Rectal smooth muscle tissue (tissue), 1 donor: ENCODE results near the gene GADL1.

Source experiments
- H3K27ac ChIP-seq: one replicate; pipeline ENCODE4 v1.7.0; 2013; ENCODE audit warnings: low read depth, low read length, inconsistent platforms
- H3K27me3 ChIP-seq: one replicate; pipeline ENCODE4 v1.7.0; 2013; ENCODE audit warnings: low read length; ENCODE audit not compliant: control insufficient read depth, insufficient read depth
- H3K36me3 ChIP-seq: one replicate; pipeline ENCODE4 v1.7.0; 2013; ENCODE audit warnings: low read length; ENCODE audit not compliant: control insufficient read depth, insufficient read depth
- H3K4me1 ChIP-seq: one replicate; pipeline ENCODE4 v1.7.0; 2013; ENCODE audit warnings: low read length; ENCODE audit not compliant: control insufficient read depth, insufficient read depth
- H3K4me3 ChIP-seq: one replicate; pipeline ENCODE4 v1.7.0; 2013; ENCODE audit warnings: low read length
- H3K9ac ChIP-seq: one replicate; pipeline ENCODE4 v1.7.0; 2013; ENCODE audit warnings: low read length

Gene GADL1

GRCh38 chr3:30871720-30872119, 22.7 kb downstream of the GADL1 start:
- H3K9ac ChIP-seq, result no peak overlapping the region
- H3K36me3 ChIP-seq, result no peaks in the 10 kb centered on the region
- H3K27me3 ChIP-seq, result no peaks in the 10 kb centered on the region
- no peak overlapping the region for H3K27ac ChIP-seq
- no peaks in the 10 kb centered on the region for H3K4me1 ChIP-seq
- no peak overlapping the region for H3K4me3 ChIP-seq

DNA sequence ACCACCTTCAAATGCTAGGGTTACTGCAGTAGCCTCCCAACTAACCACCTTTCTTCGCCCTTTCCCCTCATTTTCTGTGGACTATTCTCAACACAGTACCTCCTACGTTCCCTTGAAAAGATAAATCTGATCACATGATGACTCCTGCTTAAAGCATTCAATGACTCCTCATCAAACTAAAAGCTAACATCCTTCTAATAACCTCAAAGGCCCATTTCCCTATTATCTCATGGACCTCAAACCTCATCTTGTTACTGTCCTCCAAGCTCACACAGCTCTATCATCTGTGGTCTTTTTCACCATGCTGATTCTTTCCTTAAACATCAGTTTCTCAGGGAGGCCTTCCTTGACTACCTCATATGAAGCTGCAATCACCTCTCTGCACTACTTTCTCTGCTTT, 29.6 kb downstream of the GADL1 start:
- no peaks in the 10 kb centered on the region for H3K4me1 ChIP-seq
- no peak overlapping the region for H3K9ac ChIP-seq
- H3K4me3 ChIP-seq, result no peak overlapping the region
- H3K36me3 ChIP-seq, result no peaks in the 10 kb centered on the region
- H3K27ac ChIP-seq, result no peak overlapping the region
- no peaks in the 10 kb centered on the region for H3K27me3 ChIP-seq

- no peak overlapping the region for H3K9ac ChIP-seq
- H3K36me3 ChIP-seq, result no peaks in the 10 kb centered on the region
- no peaks in the 10 kb centered on the region for H3K27me3 ChIP-seq
- no peaks in the 10 kb centered on the region for H3K4me1 ChIP-seq
- no peak overlapping the region for H3K4me3 ChIP-seq
- no peak overlapping the region for H3K27ac ChIP-seq
These were observed 30.3 kb downstream of the GADL1 start for GRCh38 chr3:30864132-30864531.

GRCh38 chr3:30862004-30862403, 32.5 kb downstream of the GADL1 start:
- no peak overlapping the region for H3K4me3 ChIP-seq
- H3K36me3 ChIP-seq, result no peaks in the 10 kb centered on the region
- H3K27ac ChIP-seq, result no peak overlapping the region
- no peaks in the 10 kb centered on the region for H3K4me1 ChIP-seq
- no peaks in the 10 kb centered on the region for H3K27me3 ChIP-seq
- no peak overlapping the region for H3K9ac ChIP-seq

DNA sequence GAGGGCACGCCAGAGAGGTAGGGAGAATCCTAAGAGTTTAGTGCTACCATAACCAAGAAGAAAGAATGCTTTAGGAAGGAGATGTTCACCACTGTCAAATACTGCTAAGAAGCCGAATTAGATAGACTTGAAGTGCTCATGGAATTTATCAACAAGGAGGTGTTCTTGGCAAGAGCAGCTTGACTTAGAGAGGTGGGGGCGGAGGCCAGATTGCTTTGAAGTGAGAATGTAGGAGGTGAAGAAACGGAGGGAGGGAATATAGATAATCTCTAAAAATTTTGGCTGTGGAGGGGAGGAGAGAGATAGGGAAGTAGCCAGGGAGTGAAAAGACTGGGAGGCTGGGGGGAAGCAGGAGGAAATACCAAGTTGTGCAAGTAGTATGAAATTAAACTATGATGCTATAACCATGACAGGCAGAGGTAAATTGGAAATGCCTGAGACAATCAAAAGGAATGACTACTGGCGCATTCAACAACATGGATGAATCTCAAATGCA, 35.5 kb downstream of the GADL1 start:
- Histone ChIP-seq H3K9ac (no peak overlapping the region), H3K4me3 (no peak overlapping the region), H3K27me3 (no peaks in the 10 kb centered on the region), H3K4me1 (no peaks in the 10 kb centered on the region), H3K36me3 (no peaks in the 10 kb centered on the region), H3K27ac (no peak overlapping the region)

DNA sequence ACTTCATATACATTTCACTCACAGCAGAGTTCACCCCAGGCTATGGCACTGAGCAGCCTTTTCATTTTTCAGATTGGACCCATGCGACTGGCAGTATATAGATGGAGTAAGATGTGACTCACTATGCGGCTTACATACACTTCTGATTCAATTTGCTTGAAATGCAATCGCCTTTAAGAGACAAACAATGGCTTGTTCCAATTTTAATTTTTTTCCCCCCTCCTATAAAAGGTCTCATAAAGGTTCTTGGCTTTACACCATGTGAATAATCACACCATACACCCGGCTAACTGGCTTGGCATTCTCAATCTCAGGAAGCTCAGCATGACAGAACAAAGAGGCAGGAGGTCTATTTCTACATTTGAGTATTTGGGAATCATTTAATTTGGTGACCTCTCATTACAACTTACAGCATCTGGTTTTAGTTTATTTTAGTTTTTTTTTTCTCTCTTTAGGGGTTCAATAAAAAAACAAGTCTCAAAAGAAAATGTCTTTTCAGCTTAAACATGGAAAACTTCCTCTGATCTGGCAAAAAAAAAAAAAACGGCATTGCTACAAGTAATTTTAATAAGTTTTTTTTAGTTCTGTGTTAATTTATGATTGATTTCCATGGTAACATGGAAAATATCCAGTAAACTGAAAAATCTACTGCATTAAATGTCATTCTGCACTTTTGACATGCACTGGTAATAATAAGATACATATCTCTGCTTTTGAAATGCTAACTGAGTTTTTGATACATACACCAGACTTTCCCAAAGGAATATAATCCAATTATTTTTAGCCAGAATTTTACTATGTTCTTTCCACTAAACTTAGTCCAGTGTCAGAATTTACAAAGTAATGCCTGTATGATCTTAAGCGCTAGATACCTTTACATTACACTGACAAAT, 38.8 kb downstream of the GADL1 start:
- Histone ChIP-seq H3K36me3 (no peaks in the 10 kb centered on the region), H3K27ac (no peak overlapping the region), H3K9ac (no peak overlapping the region), H3K4me3 (no peak overlapping the region), H3K27me3 (no peaks in the 10 kb centered on the region), H3K4me1 (no peaks in the 10 kb centered on the region)

GRCh38 chr3:30852833-30853232, 41.6 kb downstream of the GADL1 start:
- no peaks in the 10 kb centered on the region for H3K36me3 ChIP-seq
- no peaks in the 10 kb centered on the region for H3K4me1 ChIP-seq
- no peak overlapping the region for H3K4me3 ChIP-seq
- H3K27me3 ChIP-seq, result no peaks in the 10 kb centered on the region
- no peak overlapping the region for H3K9ac ChIP-seq
- H3K27ac ChIP-seq, result no peak overlapping the region

GRCh38 chr3:30848087-30848779, 46.2 kb downstream of the GADL1 start:
- Histone ChIP-seq H3K36me3 (no peaks in the 10 kb centered on the region), H3K27ac (peak overlapping the region; percentile 22), H3K4me1 (no peaks in the 10 kb centered on the region), H3K9ac (no peak overlapping the region), H3K27me3 (no peaks in the 10 kb centered on the region), H3K4me3 (no peak overlapping the region)

DNA sequence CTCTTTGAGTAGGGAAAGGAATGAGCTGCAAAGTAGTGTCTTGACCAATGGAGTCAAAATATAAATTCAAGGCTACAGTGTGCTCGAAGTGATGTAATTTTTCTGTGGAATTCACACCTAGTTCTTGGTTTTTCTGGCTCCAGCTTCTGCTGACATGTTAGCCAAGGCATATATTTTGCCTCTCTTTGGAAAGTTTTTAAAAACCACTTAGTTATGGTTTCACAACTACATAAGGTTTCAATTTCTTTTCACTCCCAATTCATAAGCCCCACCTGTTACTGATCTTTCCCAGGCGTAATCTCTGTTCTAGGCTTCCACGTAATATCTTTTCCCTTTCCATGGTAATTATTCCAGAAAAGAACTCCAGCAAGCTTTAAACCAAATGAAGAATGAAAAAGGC, 46.9 kb downstream of the GADL1 start:
- Histone ChIP-seq H3K27me3 (no peaks in the 10 kb centered on the region), H3K4me3 (no peak overlapping the region), H3K27ac (peak overlapping the region; percentile 22), H3K4me1 (no peaks in the 10 kb centered on the region), H3K9ac (no peak overlapping the region), H3K36me3 (no peaks in the 10 kb centered on the region)

- no peaks in the 10 kb centered on the region for H3K4me1 ChIP-seq
- H3K27ac ChIP-seq, result no peak overlapping the region
- no peak overlapping the region for H3K9ac ChIP-seq
- no peaks in the 10 kb centered on the region for H3K36me3 ChIP-seq
- no peak overlapping the region for H3K4me3 ChIP-seq
- H3K27me3 ChIP-seq, result no peaks in the 10 kb centered on the region
These were observed 48.9 kb downstream of the GADL1 start for GRCh38 chr3:30845606-30846005.

- no peaks in the 10 kb centered on the region for H3K4me1 ChIP-seq
- no peak overlapping the region for H3K4me3 ChIP-seq
- H3K9ac ChIP-seq, result no peak overlapping the region
- H3K27ac ChIP-seq, result no peak overlapping the region
- no peaks in the 10 kb centered on the region for H3K36me3 ChIP-seq
- H3K27me3 ChIP-seq, result no peaks in the 10 kb centered on the region
These were observed 50.6 kb downstream of the GADL1 start for GRCh38 chr3:30843877-30844276.

- Histone ChIP-seq H3K27ac (no peak overlapping the region), H3K27me3 (no peaks in the 10 kb centered on the region), H3K36me3 (no peaks in the 10 kb centered on the region), H3K4me1 (no peaks in the 10 kb centered on the region), H3K4me3 (no peak overlapping the region), H3K9ac (no peak overlapping the region)
These were observed 58.3 kb downstream of the GADL1 start for GRCh38 chr3:30836141-30836540.
